ENCODE data around the gene MRGPRG. TPM values are rescaled to one million over a fixed set of nuclear protein-coding genes. Genes with fewer than 3 reads are reported as not detected.

Gene MRGPRG
- total and polyA plus RNA-seq, 9 of the 15 experiments (the other 6 are each of a cell fraction or from before 2014, with no cell fraction given): not detected

DNA sequence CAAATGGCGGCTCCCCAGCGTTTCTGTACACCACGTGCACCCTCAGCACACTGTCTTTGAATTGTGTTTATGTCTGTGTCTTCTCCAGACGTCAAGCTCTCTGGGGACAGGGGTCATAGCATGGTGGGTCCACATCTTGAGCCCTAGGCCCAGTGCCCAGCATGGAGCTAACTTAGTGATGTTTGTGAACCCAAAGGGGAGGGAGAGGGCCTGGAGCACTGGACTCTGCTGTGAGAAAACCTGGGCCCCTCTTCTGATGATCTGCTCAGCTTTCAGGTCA, 4.3 kb downstream of the MRGPRG start (continued):
- TF ChIP-seq ZBTB7A (IDR thresholded peaks at IDR 0.05; ENCODE audit: borderline replicate concordance, control insufficient read depth, low read depth, low read length): no peak

- Histone ChIP-seq H3K4me2 (ENCODE audit: insufficient read depth, low read length) (peak overlapping the region; percentile 54), H3K9me3 (replicated peaks; ENCODE audit: control insufficient read depth, insufficient read depth, low read depth, low read length) (no peaks in the 10 kb centered on the region), H3K36me3 (ENCODE audit: control insufficient read depth, insufficient read depth, low read length) (no peaks in the 10 kb centered on the region), H3K27me3 (ENCODE audit: control insufficient read depth in 2 of 2, insufficient read depth in 2 of 2, low read length in 2 of 2) (peaks cover 0 to 7% of the 10 kb centered on the region in 2 experiments; a peak in 1 of 5 replicates), H3K4me3 (no peak overlapping the region), H3K27ac (ENCODE audit: extremely low read depth, low read depth, low read length) (no peak overlapping the region), H4K20me1 (replicated peaks; ENCODE audit: control insufficient read depth, insufficient read depth, low read length) (no peaks in the 10 kb centered on the region), H3K9ac (ENCODE audit: insufficient read depth in 1 of 2, low read depth in 2 of 2, low read length in 2 of 2) (peak overlapping the region in 1 of 2 experiments; percentile 75; a peak in 1 of 4 replicates), H3K9me1 (ENCODE audit: control insufficient read depth, insufficient read depth, low read length) (no peaks in the 10 kb centered on the region), H3K79me2 (ENCODE audit: control insufficient read depth, insufficient read depth, low read length) (no peaks in the 10 kb centered on the region), H2AFZ (ENCODE audit: low read depth, low read length) (peak overlapping the region; percentile 87), H3K4me1 (replicated peaks in 1 of 2; ENCODE audit: control insufficient read depth in 2 of 2, insufficient read depth in 2 of 2, low read length in 2 of 2) (peaks cover 4 to 35% of the 10 kb centered on the region in 2 experiments; a peak in 3 of 5 replicates)
- ChIA-PET POLR2A (interaction anchor here (0.6 to 1.0 kb wide), 2 partner anchors 18 to 648 kb away, joined by 3 read pairs; no protein-coding TSS in a partner anchor), CTCF (ENCODE audit: low intra/inter-chr PET ratio) (interaction anchor here (0.6 kb wide), 1 partner anchor 395 kb away, joined by 3 read pairs; no protein-coding TSS in a partner anchor)
- ATAC-seq: peak; percentile 35; the same call in 2 of the 3 replicates
- in situ Hi-C loops (cut with MboI) (loop anchor here (5.0 kb wide), 1 partner anchor 102 kb away; no protein-coding TSS in a partner anchor), intact Hi-C loops (cut with micrococcal nuclease) (loop anchor here (5.0 kb wide), 1 partner anchor 177 kb away; no protein-coding TSS in a partner anchor)
- DNase-seq (ENCODE audit: extremely low read depth in 1 of 4, low spot score in 3 of 4): peak in 1 of 4 experiments; percentile 56
- FAIRE-seq: no peak
- WGBS (ENCODE audit: insufficient coverage, low coverage, missing lambda C conversion rate): 6% methylated on average over 21 of the region's 24 CpGs
- no TSS peak for BruUV-seq (replicated peaks)
- TF ChIP-seq RNF219 (CRISPR knock-in tag; IDR thresholded peaks at IDR 0.05) (no peak), ZFP1 (CRISPR knock-in tag; IDR thresholded peaks at IDR 0.05) (no peak), HCFC1 (IDR thresholded peaks at IDR 0.05; ENCODE audit: low read depth, low read length) (no peak)
- TF ChIP-seq, protein P1, sequence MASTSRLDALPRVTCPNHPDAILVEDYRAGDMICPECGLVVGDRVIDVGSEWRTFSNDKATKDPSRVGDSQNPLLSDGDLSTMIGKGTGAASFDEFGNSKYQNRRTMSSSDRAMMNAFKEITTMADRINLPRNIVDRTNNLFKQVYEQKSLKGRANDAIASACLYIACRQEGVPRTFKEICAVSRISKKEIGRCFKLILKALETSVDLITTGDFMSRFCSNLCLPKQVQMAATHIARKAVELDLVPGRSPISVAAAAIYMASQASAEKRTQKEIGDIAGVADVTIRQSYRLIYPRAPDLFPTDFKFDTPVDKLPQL (IDR thresholded peaks at IDR 0.05; ENCODE audit: extremely low read depth, insufficient read length): no peak
Observed at GRCh38 chr11:3213659-3214419, 4.8 kb downstream of the MRGPRG start.

All from K562 (cell line).